Measurements from ENCODE around the gene NIPAL3.

DNA sequence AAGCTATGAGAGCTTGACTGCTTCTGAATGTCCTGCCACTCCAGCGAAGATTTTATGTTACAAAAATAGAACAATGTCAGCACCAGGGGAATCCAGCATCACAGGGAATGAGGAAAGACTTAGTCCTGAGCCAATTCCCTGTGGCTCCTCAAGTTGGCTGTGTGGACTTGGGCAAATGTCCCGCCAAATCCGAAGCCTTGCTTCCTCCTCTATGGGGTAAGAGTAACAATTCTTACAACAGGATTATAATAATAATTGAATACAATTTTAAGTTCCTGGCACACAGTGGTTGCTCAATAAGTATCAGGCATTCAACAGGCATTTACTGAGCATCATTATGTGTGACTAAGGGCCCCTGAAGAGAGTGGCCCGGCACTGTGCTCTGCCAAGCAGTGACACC, 46.4 kb upstream of the NIPAL3 start:
- TF ChIP-seq, protein P1, sequence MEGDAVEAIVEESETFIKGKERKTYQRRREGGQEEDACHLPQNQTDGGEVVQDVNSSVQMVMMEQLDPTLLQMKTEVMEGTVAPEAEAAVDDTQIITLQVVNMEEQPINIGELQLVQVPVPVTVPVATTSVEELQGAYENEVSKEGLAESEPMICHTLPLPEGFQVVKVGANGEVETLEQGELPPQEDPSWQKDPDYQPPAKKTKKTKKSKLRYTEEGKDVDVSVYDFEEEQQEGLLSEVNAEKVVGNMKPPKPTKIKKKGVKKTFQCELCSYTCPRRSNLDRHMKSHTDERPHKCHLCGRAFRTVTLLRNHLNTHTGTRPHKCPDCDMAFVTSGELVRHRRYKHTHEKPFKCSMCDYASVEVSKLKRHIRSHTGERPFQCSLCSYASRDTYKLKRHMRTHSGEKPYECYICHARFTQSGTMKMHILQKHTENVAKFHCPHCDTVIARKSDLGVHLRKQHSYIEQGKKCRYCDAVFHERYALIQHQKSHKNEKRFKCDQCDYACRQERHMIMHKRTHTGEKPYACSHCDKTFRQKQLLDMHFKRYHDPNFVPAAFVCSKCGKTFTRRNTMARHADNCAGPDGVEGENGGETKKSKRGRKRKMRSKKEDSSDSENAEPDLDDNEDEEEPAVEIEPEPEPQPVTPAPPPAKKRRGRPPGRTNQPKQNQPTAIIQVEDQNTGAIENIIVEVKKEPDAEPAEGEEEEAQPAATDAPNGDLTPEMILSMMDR (IDR thresholded peaks at IDR 0.05; ENCODE audit: poor library complexity, severe bottlenecking) = no peak
- no peak for TF ChIP-seq POLR2AphosphoS5 (IDR thresholded peaks at IDR 0.05)
- TF ChIP-seq EZH2 (IDR thresholded peaks at IDR 0.05; ENCODE audit: borderline replicate concordance, insufficient read depth, low read length, poor library complexity, severe bottlenecking) = no peak
